NCI-H128 (cell line): ENCODE data around the gene GAK.
"Not testable (repeated sequence)": the region's sequence is repeated elsewhere in the genome, so short reads cannot be mapped to it uniquely, and the experiment has no call there.

Experiments used
- DNase-seq: peaks from one replicate; lab custom pipeline; 2025; ENCODE audit not compliant: unreplicated experiment; lab: John Stamatoyannopoulos, UW

GAK gene

GRCh38 chr4:821181-821591, 110.9 kb downstream of the GAK start:
- no peak for DNase-seq

GRCh38 chr4:820230-821172, 111.6 kb downstream of the GAK start:
- DNase-seq = no peak

GRCh38 chr4:819401-820229, 112.5 kb downstream of the GAK start:
- DNase-seq = no peak

GRCh38 chr4:818106-818921, 113.8 kb downstream of the GAK start:
- no peak for DNase-seq

- DNase-seq = peak; percentile 13
These were observed 116.5 kb downstream of the GAK start for GRCh38 chr4:815464-816146.

- no peak for DNase-seq
These were observed 117.7 kb downstream of the GAK start for GRCh38 chr4:814312-814850.

- no peak for DNase-seq
These were observed 118.2 kb downstream of the GAK start for GRCh38 chr4:813900-814299.

- no peak for DNase-seq
These were observed 123.1 kb downstream of the GAK start for GRCh38 chr4:808860-809570.

- DNase-seq = no peak
These were observed 124.3 kb downstream of the GAK start for GRCh38 chr4:807792-808191.

GRCh38 chr4:806979-807378, 125.1 kb downstream of the GAK start:
- DNase-seq = not testable (repeated sequence)

- no peak for DNase-seq
These were observed 127.3 kb downstream of the GAK start for GRCh38 chr4:804804-805203.

GRCh38 chr4:803884-804283, 128.2 kb downstream of the GAK start:
- no peak for DNase-seq

GRCh38 chr4:801436-802124, 130.5 kb downstream of the GAK start:
- DNase-seq = no peak
